Globus pallidus (tissue), 1 donor: ENCODE measurements around the gene PPARA.

ENCODE experiments used
- DNase-seq: peaks from one replicate; pipeline ENCODE4 v3.0.0-alpha.2; 2015; ENCODE audit warnings: low spot score

PPARA gene

GRCh38 chr22:46150034-46150654 is at the start of gene PPARA:
TSS of gene PPARA (plus strand) at chr22:46150526. CDS start at chr22:46198384, 47,858 bp downstream.
- DNase-seq: peak; percentile 91

GRCh38 chr22:46102159-46102558 is 48.2 kb upstream of the PPARA start:
- DNase-seq: no peak

- no peak for DNase-seq
Measured at GRCh38 chr22:46102752-46103151, 47.6 kb upstream of the PPARA start.

DNA sequence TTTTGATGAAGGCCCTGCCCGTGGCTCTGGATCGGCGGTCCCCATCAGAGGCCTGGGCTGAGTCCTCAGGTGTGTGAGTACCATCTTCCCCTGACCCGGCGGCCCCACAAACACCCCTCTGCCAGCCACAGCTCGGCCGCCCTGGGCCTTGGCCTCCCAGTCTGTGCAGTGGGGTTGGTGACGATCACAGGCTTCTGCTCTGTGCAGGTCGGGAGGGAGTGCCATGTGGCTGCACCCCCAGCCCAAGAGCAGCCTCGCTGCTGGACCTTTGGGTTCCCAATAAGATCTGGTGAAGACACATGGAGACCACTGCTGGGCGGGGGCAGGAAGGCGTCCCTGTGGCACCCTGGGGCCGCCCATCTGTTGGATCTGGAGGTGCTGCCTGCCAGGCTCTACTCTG is 47.1 kb upstream of the PPARA start:
- no peak for DNase-seq

- no peak for DNase-seq
Measured at GRCh38 chr22:46103664-46104063, 46.7 kb upstream of the PPARA start.

DNA sequence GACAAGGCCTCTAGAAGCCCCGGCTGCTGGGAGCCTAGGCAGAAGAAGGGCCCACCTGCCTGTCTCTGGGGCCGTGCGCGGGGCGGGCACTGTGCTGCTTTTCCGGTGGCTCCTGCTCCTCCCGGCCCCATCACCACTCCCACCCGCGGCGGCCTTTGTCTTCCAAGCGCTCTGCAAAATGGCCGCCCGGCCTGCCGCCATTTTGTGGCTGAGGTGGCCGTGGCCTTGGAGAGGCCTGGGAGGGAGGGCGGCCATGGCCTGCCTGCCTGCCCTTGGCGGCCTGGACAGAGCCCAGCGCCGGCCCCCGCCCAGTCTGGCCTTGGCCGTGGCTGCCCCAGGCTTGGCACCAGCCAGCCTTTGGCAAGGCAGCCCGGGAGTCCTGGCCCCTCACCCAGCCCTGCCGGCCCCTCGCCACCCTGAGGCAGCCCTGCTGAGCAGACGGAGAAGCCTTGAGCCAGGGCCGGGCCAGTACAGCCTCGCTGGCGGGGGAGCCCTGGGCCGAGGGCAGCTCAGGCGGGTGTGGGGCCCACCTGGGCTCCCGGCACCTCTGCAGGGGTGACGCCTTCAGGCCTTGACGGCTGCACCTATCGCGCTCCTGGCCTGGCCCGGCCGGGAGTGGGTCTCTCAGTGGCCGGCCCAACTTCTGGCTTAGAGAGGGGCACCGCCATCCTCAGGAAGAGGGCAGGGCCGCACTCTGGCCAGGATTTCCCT is 46.0 kb upstream of the PPARA start:
- DNase-seq: peak; percentile 83

DNA sequence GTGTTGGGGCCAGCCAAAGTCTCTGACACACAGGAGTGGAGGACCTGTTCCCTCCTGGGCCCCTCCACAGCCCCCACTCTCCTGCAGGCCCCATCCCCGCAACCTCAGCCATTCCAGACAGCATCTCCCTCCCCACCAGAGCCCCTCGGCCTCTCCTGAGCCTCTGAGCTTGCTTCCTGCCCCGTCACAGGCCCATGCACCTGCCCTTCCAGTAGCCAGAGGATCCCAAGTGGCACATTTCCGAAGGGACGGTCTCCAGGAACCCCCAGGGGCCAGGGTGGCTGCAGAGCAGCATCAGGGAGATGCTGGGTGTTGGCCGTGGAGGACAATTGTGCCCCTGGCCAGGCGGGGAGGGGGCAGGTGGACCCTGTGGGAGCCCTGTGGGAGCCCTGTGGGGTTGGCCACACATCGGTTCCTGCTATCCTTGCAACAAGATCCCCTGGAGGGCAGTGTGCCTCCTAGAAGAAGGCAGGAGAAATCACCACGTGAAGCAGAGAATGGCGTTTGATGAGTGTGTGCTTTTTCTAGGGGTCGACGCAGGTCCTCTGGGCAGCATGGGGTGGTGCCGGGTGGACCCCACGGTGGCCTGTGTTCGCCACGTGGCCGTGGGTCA is 45.3 kb upstream of the PPARA start:
- DNase-seq: no peak

- no peak for DNase-seq
Measured at GRCh38 chr22:46105494-46106278, 44.6 kb upstream of the PPARA start.

- no peak for DNase-seq
Measured at GRCh38 chr22:46106279-46107022, 43.9 kb upstream of the PPARA start.

GRCh38 chr22:46107089-46107664 is 43.1 kb upstream of the PPARA start:
- peak; percentile 92 for DNase-seq

DNA sequence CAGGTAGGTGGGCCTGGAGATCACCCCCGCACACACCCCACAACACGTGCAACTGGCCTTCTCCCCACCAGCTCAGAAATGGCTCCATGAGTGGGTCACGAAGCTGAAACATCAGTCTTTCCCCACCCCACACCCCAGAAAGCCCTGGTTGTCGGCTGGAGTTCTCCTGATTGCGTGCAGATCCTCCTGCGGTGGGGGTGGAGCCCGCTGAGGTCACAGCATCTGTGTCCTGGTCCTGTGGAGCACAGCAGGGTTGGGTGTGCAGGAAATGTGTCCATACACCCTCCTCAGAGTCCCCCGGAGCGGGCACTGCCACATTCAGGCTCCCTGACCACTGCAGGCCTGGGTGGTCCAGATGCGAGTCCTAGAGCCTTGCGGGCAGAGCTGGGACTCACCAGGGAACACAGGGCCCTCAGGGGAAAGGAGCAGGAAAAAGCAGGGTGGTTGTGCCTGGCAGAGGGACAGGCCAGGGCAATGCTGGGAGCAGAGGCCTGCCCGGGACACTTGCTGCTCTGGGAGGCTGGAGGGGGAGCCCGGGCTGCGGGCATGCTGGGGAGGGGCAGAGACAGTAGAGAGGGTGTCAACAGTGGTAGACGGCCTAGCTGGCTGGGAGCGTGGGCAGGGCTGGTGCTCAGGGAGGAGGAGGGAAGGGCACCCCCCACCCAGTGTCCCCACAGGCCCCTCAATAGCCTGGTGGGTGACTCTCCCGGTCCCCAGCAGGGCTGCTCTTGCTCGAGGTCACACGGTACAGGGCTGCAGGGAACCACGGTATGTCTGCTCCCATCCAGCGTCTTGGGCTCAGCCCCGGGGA is 42.4 kb upstream of the PPARA start:
- peak; percentile 73 for DNase-seq

- DNase-seq: peak; percentile 29
Measured at GRCh38 chr22:46108564-46109473, 41.5 kb upstream of the PPARA start.

GRCh38 chr22:46109474-46110003 is 40.8 kb upstream of the PPARA start:
- DNase-seq: no peak

- DNase-seq: no peak
Measured at GRCh38 chr22:46110215-46110614, 40.1 kb upstream of the PPARA start.

DNA sequence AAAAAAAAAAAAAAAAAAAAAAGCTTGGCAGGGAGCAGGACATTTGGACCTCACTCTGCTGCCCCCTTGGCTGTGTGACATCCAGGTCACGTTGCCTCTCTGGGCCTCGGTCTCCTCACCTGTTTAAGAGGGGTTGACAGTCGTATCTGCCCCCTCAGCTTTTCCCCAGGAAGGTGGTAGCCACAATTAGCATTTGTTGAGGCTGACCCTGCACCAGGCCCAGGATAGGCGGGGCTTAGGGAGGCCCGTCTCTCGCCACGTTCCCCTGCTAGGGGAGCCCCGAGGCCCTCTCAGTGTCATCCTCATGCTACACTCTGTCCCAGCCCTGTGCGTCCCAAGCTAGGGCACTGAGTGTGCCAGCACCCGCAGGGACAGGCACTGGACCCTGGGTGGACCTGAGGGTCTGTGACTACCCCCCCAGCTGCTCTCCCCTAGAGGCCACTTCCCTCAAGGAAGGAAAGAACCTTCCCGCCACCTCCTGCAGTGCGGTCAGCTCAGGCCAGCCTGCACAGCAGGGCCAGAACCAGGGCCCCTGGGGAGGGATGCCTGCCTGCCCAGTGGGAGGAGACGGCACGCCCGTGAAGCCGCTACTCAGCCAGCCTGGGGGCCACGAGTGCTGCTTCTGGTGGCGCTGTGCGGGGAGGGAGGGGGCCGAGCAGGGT is 38.5 kb upstream of the PPARA start:
- no peak for DNase-seq

DNA sequence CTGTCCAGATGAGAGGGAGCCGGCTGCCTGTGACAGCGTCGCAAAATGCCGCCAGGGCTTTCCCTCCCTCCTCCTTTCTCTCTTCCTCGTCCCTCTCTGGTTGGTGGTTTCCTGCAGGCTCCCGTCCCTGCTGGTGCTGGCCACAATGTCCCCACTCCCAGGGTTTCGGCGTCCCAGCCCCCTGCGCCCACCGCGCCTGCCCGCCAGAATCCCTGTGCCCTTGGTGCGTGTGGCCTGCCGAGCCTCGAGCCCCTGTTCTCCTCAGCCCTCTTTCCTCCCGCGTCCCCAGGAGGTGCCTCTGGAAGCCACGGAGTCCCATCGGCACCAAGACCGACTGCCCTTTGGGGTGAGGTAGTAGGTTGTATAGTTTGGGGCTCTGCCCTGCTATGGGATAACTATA is 37.9 kb upstream of the PPARA start:
- no peak for DNase-seq

GRCh38 chr22:46113110-46113909 is 37.0 kb upstream of the PPARA start:
- no peak for DNase-seq
